Measurements from ENCODE around the gene TLE7.

Gene TLE7

DNA sequence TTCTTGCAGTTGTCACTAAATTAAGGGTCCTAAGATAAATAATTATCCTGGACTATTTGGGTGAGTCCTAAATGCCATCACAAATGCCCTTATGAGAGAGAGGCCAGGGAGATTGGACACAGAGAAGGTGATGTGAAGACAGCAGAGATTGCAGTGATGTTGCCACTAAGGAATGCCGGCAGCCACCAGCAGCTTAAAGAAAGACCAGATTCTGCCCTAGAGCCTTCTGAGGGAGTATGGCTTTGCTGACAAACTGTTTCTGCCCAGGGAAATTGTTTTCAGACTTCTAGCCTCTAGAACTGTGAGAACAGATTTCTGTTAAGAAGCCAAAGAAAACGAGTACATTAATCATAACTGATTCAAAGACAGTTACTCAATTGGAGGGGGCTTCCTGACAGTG lies 30.2 kb upstream of the TLE7 start:
- TF ChIP-seq CTCF (conservative IDR thresholded peaks at IDR 0.05; ENCODE audit: low read depth, low read length), result no peak
- Histone ChIP-seq H3K4me2 (no peak overlapping the region), H4K20me1 (ENCODE audit: insufficient read depth) (no peaks in the 10 kb centered on the region), H3K79me2 (ENCODE audit: insufficient read depth, low read depth) (no peaks in the 10 kb centered on the region), H3K27ac (no peak overlapping the region), H3K27me3 (ENCODE audit: insufficient read depth, low read depth) (no peaks in the 10 kb centered on the region), H3K9ac (no peak overlapping the region), H2AFZ (ENCODE audit: low read depth) (no peak overlapping the region), H3K4me1 (ENCODE audit: low read depth, poor library complexity, severe bottlenecking) (no peaks in the 10 kb centered on the region), H3K4me3 (IDR thresholded peaks at IDR 0.05; ENCODE audit: insufficient read depth, low read depth, low read length) (no peak overlapping the region), H3K36me3 (ENCODE audit: insufficient read depth) (no peaks in the 10 kb centered on the region; the same call in 1 of the 2 replicates)

DNA sequence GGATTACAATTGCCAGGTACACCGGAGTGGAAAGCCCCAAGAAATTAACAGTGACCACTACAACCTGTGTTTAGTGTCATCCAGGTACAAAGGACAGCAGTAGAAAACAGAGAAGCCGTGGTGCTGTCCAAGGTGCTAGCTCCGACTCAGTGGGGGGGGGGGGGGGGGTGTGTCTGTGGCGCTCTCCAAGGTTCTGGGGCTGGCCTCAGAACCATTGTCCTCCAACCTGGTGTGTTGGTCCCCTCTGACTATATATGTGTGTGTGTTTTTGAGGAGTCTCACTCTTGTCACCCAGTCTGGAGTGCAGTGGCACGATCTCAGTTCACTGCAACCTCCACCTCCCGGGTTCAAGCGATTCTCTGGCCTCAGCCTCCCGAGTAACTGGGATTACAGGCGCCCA lies 26.0 kb upstream of the TLE7 start:
- no peak for TF ChIP-seq CTCF (conservative IDR thresholded peaks at IDR 0.05; ENCODE audit: low read depth, low read length)
- no peak overlapping the region for H2AFZ ChIP-seq (ENCODE audit: low read depth)
- no peaks in the 10 kb centered on the region for H3K79me2 ChIP-seq (ENCODE audit: insufficient read depth, low read depth)
- H3K4me1 ChIP-seq (ENCODE audit: low read depth, poor library complexity, severe bottlenecking), result no peaks in the 10 kb centered on the region
- H3K4me3 ChIP-seq (IDR thresholded peaks at IDR 0.05; ENCODE audit: insufficient read depth, low read depth, low read length), result no peak overlapping the region
- no peaks in the 10 kb centered on the region; the same call in 1 of the 2 replicates for H3K36me3 ChIP-seq (ENCODE audit: insufficient read depth)
- H3K27me3 ChIP-seq (ENCODE audit: insufficient read depth, low read depth), result no peaks in the 10 kb centered on the region
- H4K20me1 ChIP-seq (ENCODE audit: insufficient read depth), result no peaks in the 10 kb centered on the region
- H3K4me2 ChIP-seq, result no peak overlapping the region
- no peak overlapping the region for H3K27ac ChIP-seq
- no peak overlapping the region for H3K9ac ChIP-seq

DNA sequence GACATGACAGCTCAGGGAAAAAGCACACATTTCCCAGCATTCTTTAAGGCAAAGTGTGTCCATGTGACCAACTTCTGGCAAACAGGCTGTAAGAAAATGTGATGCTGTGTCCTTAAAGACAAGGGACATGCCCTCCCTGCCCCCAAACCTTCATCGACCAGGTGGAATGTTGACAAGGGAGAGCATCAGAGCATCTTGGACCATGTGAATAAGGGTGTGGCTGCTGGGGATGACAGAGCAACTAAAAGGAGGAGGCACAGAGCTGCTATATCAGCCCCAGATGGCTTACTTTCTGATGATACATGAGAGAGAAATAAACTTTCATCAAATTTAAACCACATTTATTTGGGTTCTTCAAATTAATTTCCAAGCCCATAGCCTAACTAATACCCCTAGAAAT lies 22.4 kb upstream of the TLE7 start:
- Histone ChIP-seq H3K27ac (no peak overlapping the region), H3K36me3 (ENCODE audit: insufficient read depth) (no peaks in the 10 kb centered on the region; the same call in 1 of the 2 replicates), H3K4me2 (no peak overlapping the region), H3K79me2 (ENCODE audit: insufficient read depth, low read depth) (peaks cover 5% of the 10 kb centered on the region; the same call in 1 of the 2 replicates), H2AFZ (ENCODE audit: low read depth) (no peak overlapping the region), H3K27me3 (ENCODE audit: insufficient read depth, low read depth) (no peaks in the 10 kb centered on the region), H3K9ac (no peak overlapping the region), H3K4me1 (ENCODE audit: low read depth, poor library complexity, severe bottlenecking) (peaks cover 13% of the 10 kb centered on the region), H3K4me3 (IDR thresholded peaks at IDR 0.05; ENCODE audit: insufficient read depth, low read depth, low read length) (no peak overlapping the region), H4K20me1 (ENCODE audit: insufficient read depth) (no peaks in the 10 kb centered on the region)
- TF ChIP-seq CTCF (conservative IDR thresholded peaks at IDR 0.05; ENCODE audit: low read depth, low read length), result no peak

DNA sequence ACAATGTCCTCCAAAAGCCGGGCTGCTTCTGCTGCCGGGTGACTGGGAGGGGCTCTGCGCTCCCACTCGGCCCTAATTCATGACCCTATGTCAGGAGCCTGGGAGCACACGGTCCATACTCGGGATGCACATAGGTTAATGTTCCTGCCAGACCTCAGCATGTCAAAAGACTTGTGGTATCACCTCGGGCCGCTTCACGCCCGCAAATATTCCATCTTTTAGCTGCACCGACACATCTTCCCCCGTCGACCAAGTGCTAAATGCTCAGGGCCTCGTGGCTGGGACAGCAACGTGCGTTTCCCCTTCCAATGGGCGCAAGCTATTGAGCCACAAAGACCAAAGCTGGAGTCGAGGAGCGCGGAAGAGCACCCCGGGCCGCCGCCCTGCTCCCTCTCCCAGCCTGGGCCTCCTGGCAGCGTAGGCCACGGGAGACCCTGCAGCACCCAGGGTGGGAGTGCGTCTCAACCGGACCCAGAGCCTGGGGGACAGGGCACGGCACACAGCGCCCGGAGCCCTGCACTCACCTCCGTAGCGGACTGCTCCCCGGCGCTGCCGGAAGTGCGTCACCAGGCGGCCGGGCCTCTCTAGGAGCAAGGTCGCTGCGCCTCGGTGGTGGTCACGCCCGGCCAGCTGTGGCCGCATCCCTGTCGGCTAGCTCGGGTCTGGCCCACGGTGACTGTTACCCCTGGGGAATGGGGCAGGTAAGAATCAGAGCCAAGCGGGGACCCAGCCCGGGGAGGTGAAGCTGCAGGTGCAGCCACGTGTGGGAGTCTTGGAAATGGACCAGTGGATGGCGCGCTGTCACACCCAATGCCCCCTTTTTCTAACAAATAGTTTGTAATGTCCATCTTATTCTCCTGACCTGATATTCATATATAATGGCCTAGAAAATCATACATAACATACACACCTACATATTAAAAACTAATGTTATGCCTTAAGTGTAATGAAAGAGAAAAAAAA lies 20.1 kb upstream of the TLE7 start, which contains the start of gene ZNF23:
Gene ZNF23, minus strand, starts transcription at position 562 of the 963 bp plus-strand sequence. CDS start 5,451 bp downstream, outside the sequence.
- Histone ChIP-seq H3K79me2 (ENCODE audit: insufficient read depth, low read depth) (peaks cover 5% of the 10 kb centered on the region; the same call in 1 of the 2 replicates), H3K9ac (peak within 1 kb of the TSS; percentile 70)

More for the DNA sequence above, 20.1 kb upstream of the TLE7 start, which contains the start of gene ZNF23:
- TF ChIP-seq CTCF (conservative IDR thresholded peaks at IDR 0.05; ENCODE audit: low read depth, low read length), result 0 out of 2 replicates have a peak, but pooled peaks have one; percentile 19
- no peak within 1 kb of the TSS for H3K4me3 ChIP-seq (IDR thresholded peaks at IDR 0.05; ENCODE audit: insufficient read depth, low read depth, low read length)
- H3K27ac ChIP-seq, result peak within 1 kb of the TSS; percentile 40
- H3K4me2 ChIP-seq, result peak within 1 kb of the TSS; percentile 80
- no peaks in the 10 kb centered on the region for H3K36me3 ChIP-seq (ENCODE audit: insufficient read depth)
- peaks cover 13% of the 10 kb centered on the region for H3K4me1 ChIP-seq (ENCODE audit: low read depth, poor library complexity, severe bottlenecking)
- H2AFZ ChIP-seq (ENCODE audit: low read depth), result peak within 1 kb of the TSS; percentile 96
- H3K27me3 ChIP-seq (ENCODE audit: insufficient read depth, low read depth), result no peaks in the 10 kb centered on the region
- H4K20me1 ChIP-seq (ENCODE audit: insufficient read depth), result no peaks in the 10 kb centered on the region

All from KMS-11 (cell line).